ENCODE measurements around the gene SSBP3. TPM values are rescaled to one million over a fixed set of nuclear protein-coding genes. Genes with fewer than 3 reads are reported as not detected.

SSBP3 gene
- total RNA-seq, 1 experiment from 2014 or later: 15.0 TPM

GRCh38 chr1:54178296-54179070, 227.7 kb downstream of the SSBP3 start:
- DNase-seq (no peak), ATAC-seq (no peak)
- intact Hi-C loops (cut with micrococcal nuclease): no loop called here
- Histone ChIP-seq H3K9me2 (replicated peaks; ENCODE audit: low read length) (no peaks in the 10 kb centered on the region), H4K20me1 (ENCODE audit: low read length) (no peaks in the 10 kb centered on the region), H3K36me3 (ENCODE audit: low read depth, low read length) (no peaks in the 10 kb centered on the region), H3K4me1 (ENCODE audit: insufficient read depth, low read length) (no peaks in the 10 kb centered on the region), H3K79me2 (ENCODE audit: low read length) (no peaks in the 10 kb centered on the region), H2AFZ (ENCODE audit: low read length) (no peak overlapping the region), H3K27ac (ENCODE audit: low read length) (no peak overlapping the region), H3K9ac (ENCODE audit: low read length) (no peak overlapping the region), H3K4me3 (ENCODE audit: low read length) (no peak overlapping the region), H3K4me2 (ENCODE audit: low read length) (no peak overlapping the region), H3F3A (ENCODE audit: low read length, unreplicated experiment) (no peaks in the 10 kb centered on the region), H3K9me3 (ENCODE audit: low read length) (no peaks in the 10 kb centered on the region), H3K27me3 (ENCODE audit: low read length) (no peaks in the 10 kb centered on the region)
- CTCF ChIA-PET: interaction anchor here (0.5 kb wide), 1 partner anchor 11 kb away, joined by 5 read pairs; no protein-coding TSS in a partner anchor
- POLR2A ChIA-PET (ENCODE audit: unreplicated experiment): no interaction called here
- TF ChIP-seq EZH2phosphoT487 (IDR thresholded peaks at IDR 0.05; ENCODE audit: borderline replicate concordance, low read length) (no peak), EZH2 (IDR thresholded peaks at IDR 0.05; ENCODE audit: low read length, unreplicated experiment) (no peak), CTCF (conservative IDR thresholded peaks at IDR 0.05; ENCODE audit: low read depth, low read length) (no peak)
- BruUV-seq (replicated peaks): no TSS peak

GRCh38 chr1:54177726-54178125, 228.5 kb downstream of the SSBP3 start:
- BruUV-seq (replicated peaks): no TSS peak

More at GRCh38 chr1:54177726-54178125, 228.5 kb downstream of the SSBP3 start:
- Histone ChIP-seq H3K27me3 (ENCODE audit: low read length) (no peaks in the 10 kb centered on the region), H4K20me1 (ENCODE audit: low read length) (no peaks in the 10 kb centered on the region), H3K9me3 (ENCODE audit: low read length) (no peaks in the 10 kb centered on the region), H3F3A (ENCODE audit: low read length, unreplicated experiment) (no peaks in the 10 kb centered on the region), H3K79me2 (ENCODE audit: low read length) (no peaks in the 10 kb centered on the region), H3K9me2 (replicated peaks; ENCODE audit: low read length) (no peaks in the 10 kb centered on the region), H3K4me2 (ENCODE audit: low read length) (no peak overlapping the region), H3K27ac (ENCODE audit: low read length) (no peak overlapping the region), H2AFZ (ENCODE audit: low read length) (no peak overlapping the region), H3K36me3 (ENCODE audit: low read depth, low read length) (no peaks in the 10 kb centered on the region), H3K4me3 (ENCODE audit: low read length) (no peak overlapping the region), H3K9ac (ENCODE audit: low read length) (no peak overlapping the region), H3K4me1 (ENCODE audit: insufficient read depth, low read length) (no peaks in the 10 kb centered on the region)
- TF ChIP-seq CTCF (conservative IDR thresholded peaks at IDR 0.05; ENCODE audit: low read depth, low read length) (no peak), EZH2phosphoT487 (IDR thresholded peaks at IDR 0.05; ENCODE audit: borderline replicate concordance, low read length) (no peak), EZH2 (IDR thresholded peaks at IDR 0.05; ENCODE audit: low read length, unreplicated experiment) (no peak)
- ATAC-seq (no peak), DNase-seq (no peak)
- POLR2A ChIA-PET (ENCODE audit: unreplicated experiment): no interaction called here
- intact Hi-C loops (cut with micrococcal nuclease): no loop called here
- CTCF ChIA-PET: no interaction called here
